Endothelial cell of umbilical vein (primary cell): Measurements from ENCODE around the gene SVIL. TPM values are rescaled to one million over a fixed set of nuclear protein-coding genes. Genes with fewer than 3 reads are reported as not detected.

Source experiments
- BruUV-seq: library from RNA; stranded (reverse); fragments of 400-500 nt; replicated peaks from 2 replicates; lab custom pipeline; 2021; lab: Mats Ljungman, UMichigan
- CTCF ChIA-PET: fragments of 300-600, 350-600 bp; sonication (Branson Sonifier 250); formaldehyde crosslinking; loops from one replicate; lab custom pipeline; 2021; ENCODE audit warnings: antibody characterized with exemption, inconsistent platforms; lab: Charles Lee
- POLR2A ChIA-PET: fragments of 300-600, 350-600 bp; sonication (Branson Sonifier 250); formaldehyde crosslinking; loops from one replicate; lab custom pipeline; 2021; ENCODE audit warnings: antibody characterized with exemption, inconsistent platforms; lab: Charles Lee
- DNase-seq: peaks from one replicate; pipeline ENCODE4 v3.0.0-alpha.2; 2011; ENCODE audit warnings: low read depth, low spot score
- FAIRE-seq: peaks from 2 replicates; lab custom pipeline; 2011; peaks lifted over from hg19 to GRCh38; lab: Jason Lieb, UNC
- H2AFZ ChIP-seq: 2 replicates; pipeline ENCODE4 v1.6.0; 2012; ENCODE audit warnings: low read depth, low read length, control low read depth, inconsistent platforms
- H3K27ac ChIP-seq: 2 replicates; pipeline ENCODE4 v1.5.1; 2011; ENCODE audit warnings: low read depth, mild to moderate bottlenecking, control low read depth, low read length, moderate library complexity; ENCODE audit not compliant: insufficient read depth
- H3K27me3 ChIP-seq, 2 experiments: 2 replicates each; pipeline versions ENCODE4 v1.6.0 to v1.6.1; 2011; ENCODE audit warnings: low read length in 2 of 2, mixed read lengths in 1 of 2; ENCODE audit not compliant: control insufficient read depth in 2 of 2, insufficient read depth in 2 of 2
- H3K36me3 ChIP-seq, 2 experiments: 2 replicates in 1 of 2; 3 replicates in 1 of 2; pipeline ENCODE4 v1.5.1; 2011; ENCODE audit warnings: low read length in 2 of 2, mild to moderate bottlenecking in 1 of 2, moderate library complexity in 1 of 2; ENCODE audit not compliant: control insufficient read depth in 2 of 2, insufficient read depth in 2 of 2; ENCODE audit errors: extremely low read depth in 1 of 2
- H3K4me1 ChIP-seq: 3 replicates; pipeline ENCODE4 v1.5.1; 2011; ENCODE audit warnings: mild to moderate bottlenecking, low read length; ENCODE audit not compliant: control insufficient read depth, insufficient read depth; ENCODE audit errors: extremely low read depth
- H3K4me2 ChIP-seq: 2 replicates; pipeline ENCODE4 v1.6.1; 2011; ENCODE audit warnings: low read length, control low read depth, mixed read lengths; ENCODE audit not compliant: insufficient read depth
- H3K4me3 ChIP-seq, 3 experiments: fragments of 200-600 bp in 1 of 3; sonication (generic), shearing (Covaris generic) in 1 of 3; replicated peaks in 1 of 3; 2 replicates each; pipeline ENCODE4 v1.5.1; 2011 to 2016; ENCODE audit warnings: control low read depth in 3 of 3, low read length in 3 of 3, mild to moderate bottlenecking in 2 of 3, inconsistent platforms in 1 of 3, low read depth in 1 of 3, moderate library complexity in 1 of 3; ENCODE audit not compliant: insufficient read depth in 1 of 3
- H3K79me2 ChIP-seq: 2 replicates; pipeline ENCODE4 v1.6.0; 2012; ENCODE audit warnings: low read length, inconsistent platforms; ENCODE audit not compliant: control insufficient read depth, insufficient read depth
- H3K9ac ChIP-seq: replicated peaks from 2 replicates; pipeline ENCODE3; 2011; ENCODE audit warnings: low read length, control low read depth; ENCODE audit not compliant: insufficient read depth; ENCODE audit errors: extremely low read depth
- H3K9me1 ChIP-seq: replicated peaks from 3 replicates; pipeline ENCODE4 v1.6.0; 2011; ENCODE audit warnings: mild to moderate bottlenecking, low read length; ENCODE audit not compliant: control insufficient read depth, insufficient read depth; ENCODE audit errors: extremely low read depth
- H3K9me3 ChIP-seq: replicated peaks from 2 replicates; pipeline ENCODE4 v1.5.1; 2012; ENCODE audit warnings: low read length, inconsistent platforms; ENCODE audit not compliant: control insufficient read depth, insufficient read depth
- H4K20me1 ChIP-seq: replicated peaks from 2 replicates; pipeline ENCODE3; 2011; ENCODE audit warnings: mild to moderate bottlenecking, low read length; ENCODE audit not compliant: control insufficient read depth, insufficient read depth; ENCODE audit errors: extremely low read depth
- EZH2 ChIP-seq: IDR thresholded peaks from 2 replicates; pipeline ENCODE4 v1.6.1; 2012; ENCODE audit warnings: borderline replicate concordance, low read depth, mild to moderate bottlenecking, moderate library complexity, low read length, inconsistent platforms; ENCODE audit not compliant: severe bottlenecking
- GATA2 ChIP-seq: IDR thresholded peaks from 2 replicates; pipeline ENCODE4 v1.7.0; 2011; ENCODE audit warnings: low read depth, mild to moderate bottlenecking, moderate library complexity, mixed read lengths, low read length; ENCODE audit not compliant: insufficient read length, insufficient read depth
- dilution Hi-C: fragments of 300-500 bp; cut with MboI; formaldehyde crosslinking; loops from one replicate; pipeline ENCODE4 v1.15.0; 2019; ENCODE audit warnings: low sequenced_read_pairs; ENCODE audit not compliant: extremely low pct_ligation_motif_present
- intact Hi-C: fragments of 100-400 bp; cut with micrococcal nuclease; formaldehyde crosslinking; loops from one replicate; pipeline ENCODE4 v1.10.0; 2022
- polyA plus RNA-seq, 4 experiments: library from polyadenylated mRNA; depleted of rRNA in 3 of 4; stranded (reverse) in 3 of 4; unstranded in 1 of 4; fragments of >200 nt; gene quantifications; 2 replicates each; pipeline versions ENCODE4 v1.2.1 to v1.2.3, GENCODE V29; 2011 to 2012; ENCODE audit warnings: missing spikeins in 1 of 4
- total RNA-seq: library from RNA; stranded (reverse); gene quantifications from 2 replicates; pipeline ENCODE4 v1.2.3, GENCODE V29; 2021
- TF ChIP-seq, protein P1 (sequence below): IDR thresholded peaks from 2 replicates; pipeline ENCODE4 v1.6.1; 2011; ENCODE audit not compliant: insufficient read depth, insufficient read length
- TF ChIP-seq, protein P2 (sequence below), 2 donors: IDR thresholded peaks; 1 replicate in 1 of 2; 2 replicates in 1 of 2; pipeline ENCODE4 v1.5.1; 2011; ENCODE audit warnings: low read length in 2 of 2, mild to moderate bottlenecking in 2 of 2, moderate library complexity in 2 of 2, control low read depth in 1 of 2, inconsistent platforms in 1 of 2, low read depth in 1 of 2; ENCODE audit not compliant: insufficient read depth in 1 of 2; ENCODE audit errors: extremely low read depth in 1 of 2

The SVIL gene
- total and polyA plus RNA-seq, 2 donors (not counting 3 experiments of a cell fraction or from before 2014, with no cell fraction given): 22.6 to 70.7 TPM

DNA sequence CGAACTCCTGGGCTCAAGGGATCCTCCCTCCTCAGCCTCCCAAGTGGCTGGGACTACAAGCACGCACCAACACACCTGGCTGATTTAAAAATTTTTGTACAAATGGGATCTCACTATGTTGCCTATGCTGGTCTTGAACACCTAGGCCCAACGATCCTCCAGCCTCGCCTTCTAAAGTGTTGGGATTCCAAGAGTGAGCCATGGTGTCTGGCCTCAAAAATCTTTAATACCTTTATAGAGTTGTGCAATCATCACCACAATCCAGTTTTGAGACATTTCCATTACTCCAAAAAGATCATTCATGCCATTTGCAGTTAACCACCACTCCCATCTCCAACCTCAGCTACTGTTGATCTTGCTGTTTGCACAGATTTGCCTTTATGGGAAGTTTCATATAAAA lies 180.5 kb downstream of the SVIL start:
- Histone ChIP-seq H2AFZ (no peak overlapping the region), H3K4me3 (no peak overlapping the region), H3K79me2 (peaks cover 2% of the 10 kb centered on the region), H3K27me3 (no peaks in the 10 kb centered on the region), H3K9me3 (no peaks in the 10 kb centered on the region), H3K4me2 (no peak overlapping the region), H3K36me3 (peaks cover 0 to 12% of the 10 kb centered on the region in 2 experiments), H3K9me1 (no peaks in the 10 kb centered on the region), H3K4me1 (no peaks in the 10 kb centered on the region), H3K9ac (no peak overlapping the region), H4K20me1 (no peaks in the 10 kb centered on the region), H3K27ac (no peak overlapping the region)
- no TSS peak for BruUV-seq
- ChIA-PET CTCF (no interaction called here), POLR2A (no interaction called here)
- FAIRE-seq (no peak), DNase-seq (no peak)
- TF ChIP-seq EZH2: no peak
- TF ChIP-seq, protein P1, sequence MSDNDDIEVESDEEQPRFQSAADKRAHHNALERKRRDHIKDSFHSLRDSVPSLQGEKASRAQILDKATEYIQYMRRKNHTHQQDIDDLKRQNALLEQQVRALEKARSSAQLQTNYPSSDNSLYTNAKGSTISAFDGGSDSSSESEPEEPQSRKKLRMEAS: no peak
- no peak for TF ChIP-seq GATA2
- dilution Hi-C loops (no loop called here), intact Hi-C loops (no loop called here)

GRCh38 chr10:29452546-29452945 lies 182.2 kb downstream of the SVIL start:
- Histone ChIP-seq H2AFZ (no peak overlapping the region), H3K36me3 (peaks cover 0 to 7% of the 10 kb centered on the region in 2 experiments), H3K27me3 (no peaks in the 10 kb centered on the region), H3K9me3 (no peaks in the 10 kb centered on the region), H3K4me1 (no peaks in the 10 kb centered on the region), H3K79me2 (peaks cover 2% of the 10 kb centered on the region), H3K4me2 (no peak overlapping the region), H3K9ac (no peak overlapping the region), H3K4me3 (no peak overlapping the region), H4K20me1 (no peaks in the 10 kb centered on the region), H3K9me1 (no peaks in the 10 kb centered on the region), H3K27ac (no peak overlapping the region)
- POLR2A ChIA-PET: no interaction called here
- dilution Hi-C loops (no loop called here), intact Hi-C loops (no loop called here)
- TF ChIP-seq, protein P2, sequence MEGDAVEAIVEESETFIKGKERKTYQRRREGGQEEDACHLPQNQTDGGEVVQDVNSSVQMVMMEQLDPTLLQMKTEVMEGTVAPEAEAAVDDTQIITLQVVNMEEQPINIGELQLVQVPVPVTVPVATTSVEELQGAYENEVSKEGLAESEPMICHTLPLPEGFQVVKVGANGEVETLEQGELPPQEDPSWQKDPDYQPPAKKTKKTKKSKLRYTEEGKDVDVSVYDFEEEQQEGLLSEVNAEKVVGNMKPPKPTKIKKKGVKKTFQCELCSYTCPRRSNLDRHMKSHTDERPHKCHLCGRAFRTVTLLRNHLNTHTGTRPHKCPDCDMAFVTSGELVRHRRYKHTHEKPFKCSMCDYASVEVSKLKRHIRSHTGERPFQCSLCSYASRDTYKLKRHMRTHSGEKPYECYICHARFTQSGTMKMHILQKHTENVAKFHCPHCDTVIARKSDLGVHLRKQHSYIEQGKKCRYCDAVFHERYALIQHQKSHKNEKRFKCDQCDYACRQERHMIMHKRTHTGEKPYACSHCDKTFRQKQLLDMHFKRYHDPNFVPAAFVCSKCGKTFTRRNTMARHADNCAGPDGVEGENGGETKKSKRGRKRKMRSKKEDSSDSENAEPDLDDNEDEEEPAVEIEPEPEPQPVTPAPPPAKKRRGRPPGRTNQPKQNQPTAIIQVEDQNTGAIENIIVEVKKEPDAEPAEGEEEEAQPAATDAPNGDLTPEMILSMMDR (IDR thresholded peaks at IDR 0.05; ENCODE audit: extremely low read depth in 1 of 2, insufficient read depth in 1 of 2, low read depth in 1 of 2, low read length in 2 of 2): no peak
- no TSS peak for BruUV-seq
- FAIRE-seq (no peak), DNase-seq (no peak)
- CTCF ChIA-PET: interaction anchor here (1.6 kb wide), 1 partner anchor 66 kb away, joined by 4 read pairs; no protein-coding TSS in a partner anchor
